GM21619 (cell line): ENCODE results near the gene DDAH1.
"Not testable (repeated sequence)": the region's sequence is repeated elsewhere in the genome, so short reads cannot be mapped to it uniquely, and the experiment has no call there.

Experiments
- ATAC-seq: cut with Tn5 transposase; IDR thresholded peaks from one replicate; pipeline ENCODE4 v1.9.1; 2021; ENCODE audit not compliant: unreplicated experiment

DDAH1 gene

DNA sequence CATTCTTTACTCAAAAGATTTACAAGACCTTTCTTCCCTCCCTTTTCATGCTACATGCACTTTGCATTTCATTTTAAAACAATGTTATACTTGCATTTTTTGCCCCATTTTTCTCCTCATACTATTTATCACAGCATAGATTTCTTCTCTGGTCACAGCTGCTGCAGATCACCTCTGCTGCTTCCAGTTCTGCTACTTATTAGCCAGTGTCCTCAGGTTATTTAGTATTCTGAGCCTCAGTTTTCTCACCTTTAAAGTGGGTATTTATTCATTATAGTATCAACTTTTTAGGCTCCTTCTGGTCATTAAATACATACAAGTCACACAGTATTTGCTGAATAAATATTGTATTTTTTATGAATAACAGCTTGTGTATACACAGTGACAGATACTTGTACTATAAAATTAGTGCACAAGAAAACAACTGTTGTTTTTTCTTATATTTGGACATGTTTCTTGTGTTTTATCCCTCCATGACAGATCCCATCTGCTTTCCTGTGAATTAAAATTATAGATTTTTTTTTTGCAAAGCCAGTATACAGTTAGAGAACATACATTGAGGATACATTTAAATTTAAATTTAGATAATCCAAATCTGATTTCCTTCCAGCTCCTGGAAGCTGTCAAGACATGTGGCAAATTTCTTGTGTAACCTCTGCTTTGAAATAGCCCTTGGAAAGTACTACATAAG is 103.2 kb downstream of the DDAH1 start:
- no peak for ATAC-seq

DNA sequence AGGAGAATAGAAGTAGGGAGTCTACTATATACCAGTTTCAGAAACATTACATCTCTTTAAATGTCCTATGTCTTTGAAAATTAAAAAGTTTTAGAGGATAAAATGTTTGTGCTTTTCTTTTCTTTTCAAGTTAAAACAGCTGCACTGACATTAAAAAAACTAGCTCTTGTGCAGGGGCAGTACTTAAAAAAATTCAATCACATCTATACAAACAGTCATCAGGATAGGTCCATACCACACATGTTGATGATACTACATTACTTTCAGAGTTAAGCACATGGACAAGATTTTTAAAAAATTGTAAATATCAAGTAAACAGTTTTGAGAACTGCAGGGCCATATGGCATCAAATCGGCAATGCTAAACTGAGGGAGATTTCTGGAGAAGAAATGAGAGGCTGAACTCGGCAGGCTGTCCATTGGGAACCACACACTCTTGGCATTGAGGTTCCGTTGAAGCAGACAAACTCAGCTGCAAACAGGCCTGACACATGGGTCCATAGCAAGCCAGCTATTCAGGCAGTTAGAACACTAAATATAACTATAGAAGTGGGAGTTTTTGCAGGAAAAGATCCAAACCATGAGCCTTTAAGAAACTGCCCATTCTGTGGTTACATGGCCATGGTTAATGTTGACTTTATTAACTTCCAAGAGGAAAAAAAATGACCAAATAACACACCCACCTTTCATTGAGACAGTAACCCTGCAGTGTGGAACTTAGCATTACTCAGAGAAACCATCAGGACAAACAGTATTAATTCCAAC is 104.0 kb downstream of the DDAH1 start:
- no peak for ATAC-seq

DNA sequence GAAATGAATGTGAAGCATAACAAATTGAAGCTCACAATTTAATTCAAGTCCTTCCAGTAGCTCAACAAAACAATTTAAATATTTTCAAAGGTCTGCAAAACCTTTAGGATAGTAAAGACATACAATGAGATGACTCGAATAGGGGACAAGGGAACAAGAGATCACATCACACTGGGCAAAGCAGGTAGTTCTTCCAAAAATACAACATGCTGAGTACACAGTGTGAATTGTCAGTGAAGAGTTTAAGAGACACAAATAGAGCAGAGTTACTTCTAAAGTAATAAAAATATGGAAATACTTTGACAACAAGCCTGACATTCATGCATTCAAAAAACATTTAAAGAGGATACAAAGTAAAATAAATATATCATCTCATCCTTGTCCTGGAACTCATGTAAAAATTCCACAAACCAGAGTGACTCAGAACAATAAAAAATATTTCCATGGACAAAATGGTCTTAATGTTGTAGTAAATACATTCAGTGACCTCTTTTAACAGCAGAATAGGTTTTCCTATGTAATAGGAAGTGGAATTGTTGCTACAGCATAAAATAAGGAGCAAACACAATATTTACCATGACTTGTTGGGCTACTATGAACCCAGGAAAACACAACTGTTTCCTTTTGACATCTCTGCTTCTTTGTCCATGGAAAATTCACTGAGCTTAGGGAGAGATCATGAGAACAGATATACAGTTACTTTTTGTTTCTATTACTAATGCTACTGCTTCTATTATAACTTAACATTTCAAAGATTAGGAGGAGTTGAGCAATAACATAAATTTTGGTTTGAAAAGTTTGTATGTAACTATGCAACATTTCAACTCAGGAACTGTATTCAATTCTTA is 104.9 kb downstream of the DDAH1 start:
- ATAC-seq: no peak

DNA sequence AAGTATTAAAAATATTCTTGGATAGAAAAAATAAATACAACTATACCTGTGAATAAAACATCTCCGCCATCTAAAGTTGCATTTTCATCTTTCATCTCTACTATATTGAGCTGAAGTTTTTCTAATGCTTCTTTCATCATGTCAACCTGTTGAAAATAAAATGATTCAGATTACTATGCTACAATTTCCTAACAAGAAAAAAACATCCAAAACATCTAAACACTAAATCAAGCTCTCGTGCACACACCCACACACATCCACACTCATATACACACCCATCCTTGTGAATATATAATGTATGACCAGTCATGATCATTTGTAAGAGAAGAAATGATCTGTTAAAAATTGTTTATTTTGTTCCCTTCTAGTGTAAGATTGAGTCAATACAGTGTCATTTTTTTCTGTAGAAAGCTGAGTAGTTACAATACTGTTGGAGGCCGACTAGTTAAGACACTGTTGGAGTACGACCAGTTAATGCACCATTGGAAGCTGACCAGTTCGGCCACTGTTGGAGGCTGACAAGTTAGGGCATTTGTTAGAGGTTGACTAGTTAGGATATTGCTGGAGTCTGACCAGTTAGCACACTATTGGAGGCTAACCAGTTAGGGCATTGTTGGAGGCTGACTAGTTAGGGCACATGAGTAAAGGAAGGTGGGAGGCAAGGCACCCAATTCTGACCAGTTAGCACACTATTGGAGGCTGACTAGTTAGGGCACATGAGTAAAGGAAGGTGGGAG is 106.1 kb downstream of the DDAH1 start:
- no peak for ATAC-seq

DNA sequence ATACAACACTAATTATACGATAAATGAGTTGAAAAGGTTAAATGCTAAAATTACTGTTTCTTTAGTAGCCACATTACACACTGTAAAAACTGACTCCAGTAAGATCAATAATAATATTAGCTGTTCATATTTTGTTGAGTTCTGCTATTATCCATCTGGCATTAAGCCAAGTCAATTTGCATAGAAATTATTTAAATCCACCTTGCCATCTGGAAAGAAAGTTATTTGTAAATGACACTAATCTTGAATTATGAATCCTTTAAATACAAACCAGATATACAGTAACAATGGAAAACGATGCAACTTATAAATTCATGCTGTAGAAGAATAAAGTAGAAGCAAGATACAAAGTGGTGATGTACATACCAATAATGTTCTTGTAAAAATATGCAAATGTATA is 107.1 kb downstream of the DDAH1 start:
- no peak for ATAC-seq

DNA sequence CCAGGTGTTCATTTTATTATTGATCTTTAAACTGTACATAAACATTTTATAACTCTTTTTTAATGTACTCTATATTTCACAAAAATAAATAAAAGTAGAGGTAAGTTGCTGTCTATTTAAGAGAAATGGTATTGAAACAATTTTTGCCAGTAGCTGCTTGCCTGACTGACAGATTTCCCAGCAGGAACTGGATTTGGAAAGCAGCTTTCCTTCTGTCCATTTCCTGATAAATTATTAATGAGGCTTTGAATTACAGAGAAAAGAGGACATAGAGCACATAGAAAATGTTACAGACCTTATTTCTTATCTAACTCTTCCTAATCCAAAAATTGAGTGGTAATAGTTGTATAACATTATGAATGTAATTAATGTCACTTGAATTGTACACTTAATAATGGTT is 108.8 kb downstream of the DDAH1 start:
- no peak for ATAC-seq

DNA sequence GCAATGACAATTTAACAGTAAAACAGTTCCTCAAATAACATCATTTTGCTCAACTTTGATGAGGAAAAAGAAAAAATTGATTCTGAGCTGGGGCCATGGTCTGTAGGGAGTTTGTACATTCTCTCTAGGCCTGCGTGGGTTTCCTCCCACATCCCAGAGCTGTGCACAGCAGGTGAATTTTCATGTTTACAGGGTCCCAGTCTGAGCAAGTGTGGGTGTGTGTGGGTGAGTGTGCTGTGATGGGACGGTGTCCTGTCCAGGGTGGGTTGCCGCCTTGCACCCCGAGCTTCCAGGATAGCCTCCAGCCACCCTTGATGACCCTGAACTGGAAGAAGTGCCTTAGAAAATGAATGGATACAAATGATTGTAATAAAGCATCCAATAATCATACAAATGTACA is 112.9 kb downstream of the DDAH1 start:
- ATAC-seq: no peak

DNA sequence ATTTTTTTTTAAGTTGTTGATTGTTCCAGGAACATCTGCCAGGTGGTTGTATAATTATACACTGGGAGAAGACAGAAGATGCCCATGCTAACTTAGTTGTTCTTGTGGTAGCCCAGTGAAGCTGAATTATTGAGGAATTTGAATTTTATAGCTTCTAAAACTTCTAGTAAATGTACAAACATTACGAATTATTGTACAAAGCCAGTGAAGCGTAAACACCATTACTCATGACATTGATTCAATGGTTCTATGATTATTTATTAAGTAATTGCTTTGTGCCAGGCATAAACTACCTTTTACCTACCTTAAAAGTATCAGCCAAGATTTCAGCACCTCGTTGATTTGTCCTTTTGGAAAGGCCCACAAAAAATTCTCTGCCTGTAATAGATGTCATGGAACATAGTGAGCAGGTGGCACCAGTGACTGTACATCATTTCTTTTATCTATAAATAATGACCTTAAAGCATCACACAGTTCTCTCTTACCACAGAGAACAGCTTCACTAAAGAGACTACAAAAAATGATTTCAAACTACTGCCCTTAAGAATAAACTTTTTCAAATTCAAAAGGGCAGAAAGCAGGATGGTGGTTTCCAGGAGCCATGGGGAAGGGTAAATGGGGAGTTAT is 113.6 kb downstream of the DDAH1 start:
- ATAC-seq: no peak

DNA sequence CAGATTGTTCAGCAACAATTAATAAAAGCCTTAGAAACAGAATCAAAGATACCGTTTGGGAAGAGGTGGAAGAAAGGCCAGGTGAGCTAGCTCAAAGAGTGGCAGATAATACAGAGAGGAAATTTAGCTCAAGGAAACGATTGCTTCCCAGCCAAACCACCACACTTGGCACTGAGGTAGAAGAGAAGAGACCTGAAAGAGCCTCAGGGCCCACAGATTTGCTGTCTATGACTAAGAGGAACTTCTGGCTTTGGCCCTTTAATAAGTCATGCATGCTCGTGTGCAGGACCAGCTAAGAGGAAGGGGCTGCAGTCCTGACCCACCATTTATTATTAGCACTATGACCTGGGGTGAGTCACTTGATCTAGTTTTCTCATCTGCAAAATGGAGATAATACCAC is 115.7 kb downstream of the DDAH1 start:
- no peak for ATAC-seq

DNA sequence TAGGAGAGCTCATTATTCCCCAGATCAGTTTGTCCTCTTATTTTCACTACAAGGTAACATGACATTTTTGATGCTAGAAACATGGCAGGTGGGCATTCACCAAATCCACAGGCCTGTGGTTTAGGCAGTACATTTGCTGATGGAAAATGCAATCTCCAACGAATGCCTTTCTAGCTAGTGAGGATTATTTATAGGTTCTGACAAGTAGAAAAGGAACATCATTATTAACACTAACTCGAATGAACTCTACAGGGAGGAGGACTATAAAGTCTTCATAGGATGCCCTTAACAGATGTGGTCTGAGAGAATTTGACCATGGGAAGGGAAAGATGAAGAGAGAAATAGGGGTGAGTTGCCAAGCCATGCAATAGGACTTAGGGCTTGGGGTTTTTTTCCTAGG is 117.1 kb downstream of the DDAH1 start:
- no peak for ATAC-seq

DNA sequence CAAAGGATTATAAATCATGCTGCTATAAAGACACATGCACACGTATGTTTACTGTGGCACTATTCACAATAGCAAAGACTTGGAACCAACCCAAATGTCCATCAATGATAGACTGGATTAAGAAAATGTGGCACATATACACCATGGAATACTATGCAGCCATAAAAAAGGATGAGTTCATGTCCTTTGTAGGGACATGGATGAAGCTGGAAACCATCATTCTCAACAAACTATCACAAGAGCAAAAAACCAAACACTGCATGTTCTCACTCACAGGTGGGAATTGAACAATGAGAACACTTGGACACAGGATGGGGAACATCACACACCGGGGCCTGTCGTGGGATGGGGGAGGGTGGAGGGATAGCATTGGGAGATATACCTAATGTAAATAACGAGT is 117.7 kb downstream of the DDAH1 start:
- ATAC-seq: not testable (repeated sequence)

DNA sequence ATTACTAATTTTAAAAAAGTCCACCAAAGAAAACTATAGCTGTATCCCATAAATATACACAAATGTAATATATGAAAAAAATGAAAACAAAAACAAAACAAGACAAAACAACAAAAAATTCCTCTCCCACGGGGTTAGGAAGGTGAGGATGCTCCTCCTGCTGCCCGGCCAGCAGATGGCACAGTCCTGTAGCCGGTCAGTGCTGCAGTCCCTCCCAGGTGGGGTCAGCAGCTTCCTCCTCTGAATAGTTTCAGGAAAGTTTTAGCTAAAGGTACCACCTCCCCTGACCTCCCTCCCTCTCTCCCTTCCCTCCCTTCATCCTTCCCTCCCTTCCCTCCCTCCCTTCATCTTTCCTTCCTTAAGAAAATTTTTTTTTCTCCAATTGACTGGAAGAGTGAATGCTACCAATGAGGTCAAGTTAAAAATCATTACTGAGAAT is 120.7 kb downstream of the DDAH1 start:
- no peak for ATAC-seq

DNA sequence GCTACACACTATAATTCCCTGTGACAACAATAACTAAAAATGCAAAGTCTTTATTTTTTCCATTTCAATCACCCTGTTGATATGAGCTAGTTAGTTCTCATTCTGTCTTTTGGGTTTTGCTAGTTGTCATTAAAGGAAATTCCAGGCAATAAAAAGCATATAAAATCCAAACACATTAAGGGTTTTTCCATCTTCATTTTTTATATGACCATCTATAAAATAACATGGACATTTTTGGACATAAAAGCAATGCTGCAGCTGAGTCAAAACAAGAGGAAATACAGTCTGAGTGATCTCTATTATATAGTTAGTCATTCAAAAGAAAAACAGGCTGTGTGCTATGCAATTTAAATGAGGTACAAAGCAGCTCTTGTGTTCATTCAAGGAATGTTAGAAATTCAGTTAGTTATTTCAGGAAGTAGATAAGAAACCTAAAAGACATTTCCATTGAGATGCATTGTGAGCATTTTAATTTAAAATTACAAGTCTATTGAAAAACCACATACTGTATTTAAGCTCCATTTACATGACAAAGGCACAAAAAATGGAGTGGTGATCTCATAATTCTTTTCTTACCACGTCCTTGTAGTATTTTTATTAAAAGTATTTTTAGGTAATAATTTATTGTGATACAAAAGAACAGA is 121.2 kb downstream of the DDAH1 start:
- no peak for ATAC-seq

DNA sequence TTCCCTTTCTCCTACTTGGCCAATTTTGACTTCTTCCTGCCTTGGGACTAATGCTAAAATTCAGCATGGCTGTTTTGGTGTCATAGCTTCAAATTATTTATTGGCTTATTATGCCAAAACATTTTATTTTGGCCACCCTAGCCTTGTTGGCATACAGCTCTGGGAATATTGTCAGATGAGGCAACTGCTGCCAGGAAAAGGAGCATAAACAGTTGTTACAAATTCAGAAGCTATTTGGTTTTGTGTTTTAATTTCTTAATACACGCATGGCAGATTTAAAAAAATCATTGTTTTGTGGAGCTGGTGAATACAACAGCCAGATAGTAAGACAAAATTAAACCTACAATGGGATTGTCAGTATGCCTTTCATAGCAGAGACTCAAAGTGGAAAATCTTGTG is 121.7 kb downstream of the DDAH1 start:
- no peak for ATAC-seq

DNA sequence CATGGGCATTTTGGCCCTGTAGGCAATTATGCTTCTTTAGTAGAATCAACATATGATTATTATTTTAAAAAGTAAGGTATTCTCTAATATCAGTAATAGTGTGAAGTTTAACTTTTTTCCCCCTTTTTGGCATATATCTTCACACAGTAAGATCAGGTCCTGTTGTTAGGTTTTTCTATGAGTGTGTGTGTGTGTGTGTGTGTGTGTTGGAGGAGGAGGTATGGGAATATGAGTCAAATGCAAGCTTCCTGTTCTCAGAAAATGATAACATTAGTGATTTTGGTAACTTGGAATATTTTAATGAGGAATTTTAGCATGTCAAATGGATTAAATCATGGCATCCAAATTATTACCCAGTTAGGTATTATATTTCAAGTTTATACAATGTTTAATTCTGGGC is 122.8 kb downstream of the DDAH1 start:
- ATAC-seq: no peak

DNA sequence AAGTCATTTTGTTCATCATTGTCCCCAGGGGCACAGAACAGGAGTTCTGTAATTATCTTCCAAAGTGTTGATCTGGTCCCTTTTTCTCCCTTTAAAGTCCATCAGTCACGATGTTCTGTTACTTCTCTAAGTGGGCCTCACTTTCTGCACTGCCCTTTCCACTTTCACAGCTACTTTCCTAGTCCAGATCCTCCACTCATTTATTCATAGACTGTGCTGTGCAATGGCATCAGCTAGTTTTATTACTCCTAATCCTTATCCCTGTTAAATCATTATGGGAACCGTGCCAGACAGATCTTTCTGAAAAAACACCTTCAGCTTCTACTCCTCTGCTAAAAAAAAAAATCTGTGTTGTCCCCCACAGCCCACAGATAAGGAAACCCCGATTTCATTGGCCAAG is 124.5 kb downstream of the DDAH1 start:
- no peak for ATAC-seq

DNA sequence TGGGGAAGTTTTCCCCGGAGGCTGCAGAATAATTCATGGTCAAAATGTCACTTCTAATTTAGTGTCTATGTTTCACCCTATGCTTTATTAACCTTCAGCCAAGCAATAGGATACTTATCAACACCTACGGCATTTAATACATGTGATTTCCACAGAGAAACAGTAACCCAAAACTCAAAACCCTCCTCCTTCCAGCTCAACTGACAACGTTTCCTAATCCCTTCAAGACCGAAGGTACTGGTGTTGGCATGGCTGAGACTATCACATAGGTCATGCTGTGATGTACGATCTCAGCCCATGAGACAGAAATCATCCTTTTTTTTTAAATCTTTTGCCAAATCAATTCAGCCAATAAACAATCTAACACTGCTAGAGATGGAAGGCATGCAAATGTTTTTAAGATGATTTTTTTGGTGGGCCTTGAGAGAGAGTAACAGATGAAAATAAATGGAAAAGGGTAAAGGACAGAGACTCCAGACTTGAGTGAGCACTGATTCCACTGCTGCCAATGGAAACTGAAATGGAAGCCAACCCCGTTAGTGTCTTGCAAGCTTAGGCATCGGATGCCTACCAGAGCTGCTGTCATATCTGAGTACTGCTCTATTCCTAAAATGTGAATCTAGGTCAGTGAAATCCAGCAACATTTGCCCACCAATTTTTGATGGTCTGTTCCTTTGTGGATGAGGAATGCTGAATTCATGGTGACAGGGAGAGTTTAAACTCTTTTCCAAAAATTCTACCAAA is 125.1 kb downstream of the DDAH1 start:
- no peak for ATAC-seq

DNA sequence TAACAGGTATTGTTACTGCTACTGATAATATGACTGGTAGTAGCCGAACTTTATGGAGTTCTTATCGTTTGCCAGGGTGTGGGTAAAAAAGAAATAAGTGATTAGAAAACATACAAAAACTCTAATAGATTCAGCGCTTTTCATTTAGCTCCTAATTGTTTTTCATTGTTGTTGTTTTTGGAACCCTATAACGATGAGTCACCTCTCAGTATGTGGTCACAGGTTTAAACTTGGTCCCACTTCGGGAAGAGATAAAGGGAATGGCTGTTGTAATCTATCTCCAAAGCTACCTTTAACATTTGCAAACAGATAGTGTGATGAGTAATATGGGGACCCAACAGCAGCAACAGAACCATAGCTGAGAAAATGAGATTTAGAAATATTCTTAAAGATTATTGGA is 125.9 kb downstream of the DDAH1 start:
- ATAC-seq: no peak

DNA sequence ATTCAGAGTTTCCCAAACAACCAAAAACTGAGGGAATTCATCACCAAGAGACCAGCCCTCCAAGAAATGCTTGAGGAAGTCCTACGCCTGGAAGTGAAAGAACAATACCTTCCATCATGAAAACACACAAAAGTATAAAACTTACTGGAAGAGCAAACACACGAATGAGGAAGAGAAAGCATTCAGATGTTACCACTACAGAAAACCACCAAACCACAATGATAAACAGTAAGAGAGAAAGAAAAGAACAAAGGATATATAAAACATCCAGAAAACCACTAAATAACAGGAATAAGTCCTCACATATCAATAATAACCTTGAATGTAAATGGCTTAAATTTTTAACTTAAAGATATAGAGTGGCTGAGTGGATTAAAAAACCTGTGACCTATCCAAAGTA is 130.0 kb downstream of the DDAH1 start:
- ATAC-seq: no peak
